Stimulated activated CD4-positive, alpha-beta T cell treated with anti-CD3 and anti-CD28 coated beads, Interleukin-2, amount 100 ng/mL, for 4 hours (primary cell): ENCODE results near the gene SLC26A2.
A peak's percentile ranks its signal among the peaks of the same experiment; 100 is the strongest.

Experiments used
- DNase-seq: peaks from one replicate; pipeline ENCODE4 v3.0.0-alpha.2; 2020; ENCODE audit warnings: low read depth

SLC26A2 gene

GRCh38 chr5:149962601-149963300 is 2.2 kb downstream of the SLC26A2 start:
- DNase-seq, result no peak

- no peak for DNase-seq
Observed at GRCh38 chr5:149963729-149964128, 3.2 kb downstream of the SLC26A2 start.

- DNase-seq, result no peak
Observed at GRCh38 chr5:149966946-149967345, 6.4 kb downstream of the SLC26A2 start.

- no peak for DNase-seq
Observed at GRCh38 chr5:149969181-149969930, 8.8 kb downstream of the SLC26A2 start.

GRCh38 chr5:149975409-149975808 is 14.9 kb downstream of the SLC26A2 start:
- no peak for DNase-seq

GRCh38 chr5:149979896-149980295 is 19.3 kb downstream of the SLC26A2 start:
- no peak for DNase-seq

GRCh38 chr5:149981206-149981605 is 20.6 kb downstream of the SLC26A2 start:
- DNase-seq, result no peak

- no peak for DNase-seq
Observed at GRCh38 chr5:149982505-149982904, 21.9 kb downstream of the SLC26A2 start.

GRCh38 chr5:149988126-149988525 is 27.6 kb downstream of the SLC26A2 start:
- DNase-seq, result no peak

- peak; percentile 64 for DNase-seq
Observed at GRCh38 chr5:149990518-149991376, 30.2 kb downstream of the SLC26A2 start.

GRCh38 chr5:149993471-149993870 is 32.9 kb downstream of the SLC26A2 start:
- DNase-seq, result no peak

GRCh38 chr5:149995385-149996204 is 35.0 kb downstream of the SLC26A2 start:
- no peak for DNase-seq

GRCh38 chr5:149996205-149996890 is 35.8 kb downstream of the SLC26A2 start:
- DNase-seq, result no peak

- no peak for DNase-seq
Observed at GRCh38 chr5:149998281-149998680, 37.7 kb downstream of the SLC26A2 start.

- no peak for DNase-seq
Observed at GRCh38 chr5:149999359-149999758, 38.8 kb downstream of the SLC26A2 start.

- DNase-seq, result no peak
Observed at GRCh38 chr5:149999866-150000255, 39.3 kb downstream of the SLC26A2 start.

- peak; percentile 72 for DNase-seq
Observed at GRCh38 chr5:150000256-150000989, 39.9 kb downstream of the SLC26A2 start, which contains the start of the genes HMGXB3 and TIGD6. Gene HMGXB3, plus strand, starts transcription at chr5:150000739. Its CDS starts 4,114 bp downstream, at chr5:150004853. Gene TIGD6, minus strand, starts transcription at chr5:150000654. Its CDS starts 4,306 bp downstream, at chr5:149996348.

GRCh38 chr5:150000990-150001659 is 40.6 kb downstream of the SLC26A2 start:
- DNase-seq, result peak; percentile 8

- DNase-seq, result peak; percentile 35
Observed at GRCh38 chr5:150001660-150002486, 41.3 kb downstream of the SLC26A2 start.
